ENCODE data around the gene FAM47B. TPM values are rescaled to one million over a fixed set of nuclear protein-coding genes. Genes with fewer than 3 reads are reported as not detected.

Gene FAM47B
- total and polyA plus RNA-seq, 2 of the 8 experiments (the other 6 are each of a cell fraction or from before 2014, with no cell fraction given): not detected

DNA sequence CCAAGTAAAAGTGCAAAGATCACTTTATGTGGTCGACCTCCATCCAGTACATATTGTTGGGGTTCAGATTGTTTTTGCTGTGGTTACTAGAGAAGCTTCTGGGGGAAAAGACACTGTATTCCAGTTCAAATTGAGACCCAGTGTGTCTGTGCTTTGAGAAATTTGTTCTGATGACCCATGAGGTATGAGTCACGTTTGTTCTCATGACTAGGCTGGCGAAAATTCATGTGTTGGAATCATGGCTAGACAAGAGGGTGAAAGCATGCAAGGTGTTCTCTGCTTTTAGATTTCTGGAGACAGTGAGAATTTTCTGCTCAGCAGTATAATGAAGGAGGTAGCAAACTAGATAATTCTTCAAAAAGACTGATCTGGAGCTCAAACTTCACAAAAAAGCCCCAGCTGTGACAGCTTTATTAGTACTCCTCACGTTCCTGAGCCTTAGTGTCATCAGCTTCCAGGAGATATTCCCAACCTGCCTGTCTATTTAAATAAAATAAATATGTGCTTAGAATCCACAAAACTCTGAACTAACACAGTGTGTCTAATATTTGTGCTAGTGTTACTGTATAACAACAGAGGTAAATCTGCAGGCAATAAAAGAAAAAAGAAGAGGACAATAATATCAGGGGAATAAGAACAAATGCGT, 24.4 kb upstream of the FAM47B start:
- ChIA-PET POLR2A (ENCODE audit: partially characterized antibody) (no interaction called here), CTCF (ENCODE audit: partially characterized antibody) (interaction anchor here (0.6 to 1.8 kb wide), 13 partner anchors 8 to 493 kb away, joined by 3 to 5 read pairs (median 3); no protein-coding TSS in a partner anchor)
- Histone ChIP-seq H3K27ac (ENCODE audit: low read depth, low read length) (no peak overlapping the region), H4K8ac (ENCODE audit: extremely low read depth, insufficient read depth, low read length) (no peak overlapping the region), H4K91ac (replicated peaks; ENCODE audit: insufficient read length, low read length) (no peak overlapping the region), H2BK120ac (replicated peaks; ENCODE audit: low read depth, low read length) (no peak overlapping the region), H3K27me3 (replicated peaks in 1 of 4; ENCODE audit: control insufficient read depth in 3 of 4, extremely low read depth in 1 of 4, insufficient read depth in 3 of 4, low read length in 3 of 4) (no peaks in the 10 kb centered on the region), H3K4ac (replicated peaks; ENCODE audit: insufficient read length, low read depth, low read length) (no peak overlapping the region), H3K9ac (replicated peaks in 1 of 4; ENCODE audit: extremely low read depth in 1 of 4, low read depth in 3 of 4, low read length in 3 of 4) (no peak overlapping the region), H3K79me2 (ENCODE audit: control insufficient read depth in 1 of 2, insufficient read depth in 2 of 2, low read length in 2 of 2) (no peaks in the 10 kb centered on the region), H3K23me2 (ENCODE audit: low read depth, low read length) (no peaks in the 10 kb centered on the region; the same call in 1 of the 2 replicates), H3K56ac (replicated peaks; ENCODE audit: insufficient read length, low read depth, low read length) (no peak overlapping the region), H4K20me1 (replicated peaks in 1 of 2; ENCODE audit: control insufficient read depth in 1 of 2, insufficient read depth in 2 of 2, low read length in 2 of 2) (no peaks in the 10 kb centered on the region), H2BK15ac (ENCODE audit: low read length) (no peak overlapping the region), H3K14ac (ENCODE audit: insufficient read length) (no peak overlapping the region), H3K79me1 (ENCODE audit: low read depth, low read length) (no peaks in the 10 kb centered on the region), H2AK5ac (ENCODE audit: low read depth, low read length) (no peak overlapping the region), H2BK20ac (ENCODE audit: low read length) (no peak overlapping the region), H4K5ac (ENCODE audit: insufficient read length, low read depth, low read length) (no peak overlapping the region), H3K23ac (ENCODE audit: insufficient read length) (no peak overlapping the region), H2BK5ac (ENCODE audit: low read depth, low read length) (no peak overlapping the region), H3K36me3 (ENCODE audit: control insufficient read depth in 2 of 4, insufficient read depth in 4 of 4, low read length in 3 of 4) (no peaks in the 10 kb centered on the region), H2BK12ac (ENCODE audit: low read depth, low read length) (no peak overlapping the region), H3K4me3 (ENCODE audit: extremely low read depth in 1 of 4, insufficient read depth in 2 of 4, low read depth in 3 of 4, low read length in 4 of 4) (no peak overlapping the region), H3K9me3 (ENCODE audit: insufficient read depth in 2 of 2, low read depth in 1 of 2, low read length in 1 of 2) (no peaks in the 10 kb centered on the region), H3K4me2 (ENCODE audit: insufficient read depth in 1 of 2, low read depth in 2 of 2, low read length in 2 of 2) (no peak overlapping the region), H2AFZ (ENCODE audit: low read length) (no peak overlapping the region), H3K4me1 (replicated peaks in 1 of 4; ENCODE audit: control insufficient read depth in 3 of 4, insufficient read depth in 4 of 4, low read length in 3 of 4) (no peaks in the 10 kb centered on the region), H3K18ac (ENCODE audit: extremely low read depth, low read length) (no peak overlapping the region)
- WGBS, 2 experiments (ENCODE audit: extremely low coverage in 1 of 2, insufficient coverage in 1 of 2, insufficient read length in 1 of 2, insufficient replicate concordance in 2 of 2, low coverage in 1 of 2, low lambda C conversion rate in 2 of 2, missing lambda C conversion rate in 1 of 2): 94% methylated on average over 5 of the region's 5 CpGs; no CpG with 5 or more reads in 1 of the 2 experiments
- TF ChIP-seq BCL11A (IDR thresholded peaks at IDR 0.05; ENCODE audit: low read depth in 2 of 2, low read length in 2 of 2) (no peak), CHD1 (IDR thresholded peaks at IDR 0.05; ENCODE audit: low read depth, low read length) (no peak), EGR1 (IDR thresholded peaks at IDR 0.05; ENCODE audit: borderline replicate concordance, low read depth, low read length) (no peak), BRCA1 (IDR thresholded peaks at IDR 0.05; ENCODE audit: low read depth, low read length) (no peak), RXRA (IDR thresholded peaks at IDR 0.05; ENCODE audit: insufficient read depth, low read depth, low read length) (no peak), KDM5A (IDR thresholded peaks at IDR 0.05; ENCODE audit: low read length) (no peak), NANOG (IDR thresholded peaks at IDR 0.05; ENCODE audit: insufficient read depth, low read depth, low read length, poor library complexity, severe bottlenecking) (no peak), BACH1 (IDR thresholded peaks at IDR 0.05; ENCODE audit: low read length) (no peak)
- TF ChIP-seq, protein P1, sequence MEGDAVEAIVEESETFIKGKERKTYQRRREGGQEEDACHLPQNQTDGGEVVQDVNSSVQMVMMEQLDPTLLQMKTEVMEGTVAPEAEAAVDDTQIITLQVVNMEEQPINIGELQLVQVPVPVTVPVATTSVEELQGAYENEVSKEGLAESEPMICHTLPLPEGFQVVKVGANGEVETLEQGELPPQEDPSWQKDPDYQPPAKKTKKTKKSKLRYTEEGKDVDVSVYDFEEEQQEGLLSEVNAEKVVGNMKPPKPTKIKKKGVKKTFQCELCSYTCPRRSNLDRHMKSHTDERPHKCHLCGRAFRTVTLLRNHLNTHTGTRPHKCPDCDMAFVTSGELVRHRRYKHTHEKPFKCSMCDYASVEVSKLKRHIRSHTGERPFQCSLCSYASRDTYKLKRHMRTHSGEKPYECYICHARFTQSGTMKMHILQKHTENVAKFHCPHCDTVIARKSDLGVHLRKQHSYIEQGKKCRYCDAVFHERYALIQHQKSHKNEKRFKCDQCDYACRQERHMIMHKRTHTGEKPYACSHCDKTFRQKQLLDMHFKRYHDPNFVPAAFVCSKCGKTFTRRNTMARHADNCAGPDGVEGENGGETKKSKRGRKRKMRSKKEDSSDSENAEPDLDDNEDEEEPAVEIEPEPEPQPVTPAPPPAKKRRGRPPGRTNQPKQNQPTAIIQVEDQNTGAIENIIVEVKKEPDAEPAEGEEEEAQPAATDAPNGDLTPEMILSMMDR (IDR thresholded peaks at IDR 0.05; ENCODE audit: control extremely low read depth in 1 of 3, insufficient read depth in 1 of 3, low read depth in 1 of 3, low read length in 3 of 3): no peak
- no peak for DNase-seq (ENCODE audit: low read depth in 1 of 2, low spot score in 2 of 2)
- FAIRE-seq: no peak
